Mucosa of rectum (tissue), 2 donors: ENCODE data around the gene CHM.
"Not testable (repeated sequence)": the region's sequence is repeated elsewhere in the genome, so short reads cannot be mapped to it uniquely, and the experiment has no call there.

Experiments
- H3K27ac ChIP-seq, 2 donors: one replicate each; pipeline ENCODE4 v1.7.0; 2013; ENCODE audit warnings: inconsistent platforms in 2 of 2, low read depth in 2 of 2, low read length in 2 of 2
- H3K27me3 ChIP-seq, 2 donors: one replicate each; pipeline ENCODE4 v1.7.0; 2013; ENCODE audit warnings: low read length in 2 of 2; ENCODE audit not compliant: control insufficient read depth in 2 of 2, insufficient read depth in 2 of 2
- H3K36me3 ChIP-seq, 2 donors: one replicate each; pipeline ENCODE4 v1.7.0; 2013; ENCODE audit warnings: low read length in 2 of 2; ENCODE audit not compliant: control insufficient read depth in 2 of 2, insufficient read depth in 2 of 2
- H3K4me1 ChIP-seq, 2 donors: one replicate each; pipeline ENCODE4 v1.7.0; 2013; ENCODE audit warnings: low read length in 2 of 2, mild to moderate bottlenecking in 1 of 2; ENCODE audit not compliant: control insufficient read depth in 2 of 2, insufficient read depth in 2 of 2
- H3K4me3 ChIP-seq, 2 donors: one replicate each; pipeline ENCODE4 v1.7.0; 2013; ENCODE audit warnings: low read length in 2 of 2
- H3K9ac ChIP-seq, 2 donors: one replicate each; pipeline ENCODE4 v1.7.0; 2013; ENCODE audit warnings: low read length in 2 of 2, low read depth in 1 of 2, mild to moderate bottlenecking in 1 of 2
- H3K9me3 ChIP-seq, 2 donors: one replicate each; pipeline ENCODE4 v1.7.0; 2013; ENCODE audit warnings: low read length in 2 of 2; ENCODE audit not compliant: control insufficient read depth in 2 of 2
- donor health status: healthy.
- donor health status: Normal muscosa, but diverticular disease.

Gene CHM

GRCh38 chrX:85927740-85928139, 119.6 kb downstream of the CHM start:
- no peak overlapping the region for H3K4me3 ChIP-seq
- no peaks in the 10 kb centered on the region for H3K36me3 ChIP-seq
- no peaks in the 10 kb centered on the region for H3K9me3 ChIP-seq
- H3K27ac ChIP-seq: no peak overlapping the region
- no peaks in the 10 kb centered on the region for H3K4me1 ChIP-seq
- H3K27me3 ChIP-seq: no peaks in the 10 kb centered on the region
- H3K9ac ChIP-seq: no peak overlapping the region

- H3K4me1 ChIP-seq: no peaks in the 10 kb centered on the region
- no peaks in the 10 kb centered on the region for H3K36me3 ChIP-seq
- H3K27me3 ChIP-seq: no peaks in the 10 kb centered on the region
- H3K4me3 ChIP-seq: no peak overlapping the region
- no peak overlapping the region for H3K27ac ChIP-seq
- H3K9ac ChIP-seq: no peak overlapping the region
- no peaks in the 10 kb centered on the region for H3K9me3 ChIP-seq
These were observed 124.5 kb downstream of the CHM start for GRCh38 chrX:85922821-85923220.

GRCh38 chrX:85916656-85917280, 130.6 kb downstream of the CHM start:
- H3K4me3 ChIP-seq, H3K27ac ChIP-seq, H3K4me1 ChIP-seq, H3K36me3 ChIP-seq, H3K9me3 ChIP-seq, H3K9ac ChIP-seq, H3K27me3 ChIP-seq: not testable (repeated sequence)

- Histone ChIP-seq H3K9me3 (no peaks in the 10 kb centered on the region), H3K9ac (no peak overlapping the region), H3K36me3 (no peaks in the 10 kb centered on the region), H3K27me3 (no peaks in the 10 kb centered on the region), H3K4me3 (no peak overlapping the region), H3K4me1 (no peaks in the 10 kb centered on the region), H3K27ac (no peak overlapping the region)
These were observed 132.9 kb downstream of the CHM start for GRCh38 chrX:85914431-85914830.

GRCh38 chrX:85907316-85907715, 140.0 kb downstream of the CHM start:
- no peak overlapping the region for H3K27ac ChIP-seq
- H3K9me3 ChIP-seq: no peaks in the 10 kb centered on the region

GRCh38 chrX:85906399-85906798, 141.0 kb downstream of the CHM start:
- Histone ChIP-seq H3K4me1 (no peaks in the 10 kb centered on the region), H3K9me3 (no peaks in the 10 kb centered on the region), H3K4me3 (no peak overlapping the region), H3K27ac (no peak overlapping the region), H3K27me3 (no peaks in the 10 kb centered on the region), H3K36me3 (no peaks in the 10 kb centered on the region), H3K9ac (no peak overlapping the region)

More at GRCh38 chrX:85907316-85907715, 140.0 kb downstream of the CHM start:
- H3K36me3 ChIP-seq: no peaks in the 10 kb centered on the region
- H3K9ac ChIP-seq: no peak overlapping the region
- no peaks in the 10 kb centered on the region for H3K4me1 ChIP-seq
- H3K4me3 ChIP-seq: no peak overlapping the region
- H3K27me3 ChIP-seq: no peaks in the 10 kb centered on the region

GRCh38 chrX:85905851-85906250, 141.5 kb downstream of the CHM start:
- H3K4me1 ChIP-seq: no peaks in the 10 kb centered on the region
- no peak overlapping the region for H3K27ac ChIP-seq
- no peaks in the 10 kb centered on the region for H3K9me3 ChIP-seq
- H3K4me3 ChIP-seq: no peak overlapping the region
- H3K36me3 ChIP-seq: no peaks in the 10 kb centered on the region
- no peaks in the 10 kb centered on the region for H3K27me3 ChIP-seq
- no peak overlapping the region for H3K9ac ChIP-seq

- Histone ChIP-seq H3K4me1 (no peaks in the 10 kb centered on the region), H3K27me3 (no peaks in the 10 kb centered on the region), H3K36me3 (no peaks in the 10 kb centered on the region), H3K27ac (no peak overlapping the region), H3K9me3 (no peaks in the 10 kb centered on the region), H3K4me3 (no peak overlapping the region), H3K9ac (no peak overlapping the region)
These were observed 143.5 kb downstream of the CHM start for GRCh38 chrX:85903692-85904471.

GRCh38 chrX:85897362-85898126, 149.8 kb downstream of the CHM start:
- no peaks in the 10 kb centered on the region for H3K9me3 ChIP-seq
- no peak overlapping the region for H3K27ac ChIP-seq
- no peaks in the 10 kb centered on the region for H3K27me3 ChIP-seq
- H3K4me3 ChIP-seq: no peak overlapping the region
- H3K4me1 ChIP-seq: no peaks in the 10 kb centered on the region
- no peak overlapping the region for H3K9ac ChIP-seq
- no peaks in the 10 kb centered on the region for H3K36me3 ChIP-seq

GRCh38 chrX:85882601-85883000, 164.8 kb downstream of the CHM start:
- no peaks in the 10 kb centered on the region for H3K9me3 ChIP-seq
- H3K27me3 ChIP-seq: no peaks in the 10 kb centered on the region
- H3K36me3 ChIP-seq: no peaks in the 10 kb centered on the region

More at GRCh38 chrX:85882601-85883000, 164.8 kb downstream of the CHM start:
- no peaks in the 10 kb centered on the region for H3K4me1 ChIP-seq
- no peak overlapping the region for H3K4me3 ChIP-seq
- H3K9ac ChIP-seq: no peak overlapping the region
- no peak overlapping the region for H3K27ac ChIP-seq
